ENCODE measurements around the gene GSTM5. TPM values are rescaled to one million over a fixed set of nuclear protein-coding genes. Genes with fewer than 3 reads are reported as not detected.

Gene GSTM5
- total and polyA plus RNA-seq, 4 donors: 0.59 to 2.8 (median 1.3) TPM

DNA sequence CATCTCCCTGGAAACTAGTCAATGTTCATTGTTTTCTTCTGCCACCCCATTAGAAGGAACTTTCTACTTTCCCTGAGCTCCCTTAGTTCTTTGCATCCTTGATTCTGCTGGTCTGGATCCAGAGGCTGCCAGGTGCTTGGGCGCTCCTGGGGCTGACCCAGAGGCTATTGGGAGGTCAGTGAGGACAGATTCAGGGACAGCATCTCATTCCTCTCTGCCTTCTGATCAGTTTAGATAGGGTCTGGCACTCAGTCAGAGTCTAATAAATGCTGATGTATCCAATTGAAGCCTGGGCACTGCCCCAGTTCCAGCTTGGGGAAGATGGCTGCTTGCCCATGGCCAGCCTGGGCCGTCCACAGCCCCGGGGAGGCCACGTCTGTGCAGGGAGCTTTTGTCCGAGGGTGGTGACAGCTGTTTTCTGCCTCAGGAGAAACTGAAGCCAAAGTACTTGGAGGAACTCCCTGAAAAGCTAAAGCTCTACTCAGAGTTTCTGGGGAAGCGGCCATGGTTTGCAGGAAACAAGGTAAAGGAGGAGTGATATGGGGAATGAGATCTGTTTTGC lies 22.1 kb upstream of the GSTM5 start:
- Histone ChIP-seq H3K27ac (ENCODE audit: low read depth in 1 of 2, low read length in 2 of 2) (peak overlapping the region in 1 of 2 donors; percentile 20), H3K9me3 (ENCODE audit: control insufficient read depth in 4 of 4, low read length in 3 of 4) (no peaks in the 10 kb centered on the region), H3K9ac (ENCODE audit: low read depth in 1 of 2, low read length in 2 of 2) (no peak overlapping the region), H3K27me3 (ENCODE audit: control insufficient read depth in 4 of 4, insufficient read depth in 4 of 4, low read length in 3 of 4) (no peaks in the 10 kb centered on the region), H3K4me1 (ENCODE audit: control insufficient read depth in 4 of 4, insufficient read depth in 4 of 4, low read length in 3 of 4) (peaks cover 4 to 32% (median 20%) of the 10 kb centered on the region in 4 donors), H3K4me3 (ENCODE audit: low read depth in 1 of 3, low read length in 3 of 3) (peak overlapping the region in 1 of 3 donors; percentile 87), H3K36me3 (ENCODE audit: control insufficient read depth in 4 of 4, insufficient read depth in 3 of 4, low read depth in 1 of 4, low read length in 3 of 4) (peaks cover 0 to 1% (median 0%) of the 10 kb centered on the region in 4 donors)
- 42% methylated on average over 6 of the region's 6 CpGs for WGBS
- no peak for DNase-seq (ENCODE audit: low spot score)
- TF ChIP-seq REST (IDR thresholded peaks at IDR 0.05) (no peak), YY1 (IDR thresholded peaks at IDR 0.05) (peak; percentile 40), JUND (IDR thresholded peaks at IDR 0.05) (no peak), CTCF (IDR thresholded peaks at IDR 0.05; ENCODE audit: low read depth, low read length, missing input control) (no peak), HNF4A (conservative IDR thresholded peaks at IDR 0.05) (no peak), TAF1 (conservative IDR thresholded peaks at IDR 0.05) (no peak), RXRA (IDR thresholded peaks at IDR 0.05) (peak; percentile 61 to 67), FOXA1 (IDR thresholded peaks at IDR 0.05) (no peak), RAD21 (IDR thresholded peaks at IDR 0.05) (no peak), HNF4G (IDR thresholded peaks at IDR 0.05) (no peak), FOXA2 (IDR thresholded peaks at IDR 0.05) (no peak), EGR1 (IDR thresholded peaks at IDR 0.05; ENCODE audit: low read depth in 2 of 2) (no peak), GABPA (IDR thresholded peaks at IDR 0.05 in 1 of 2, conservative IDR thresholded peaks at IDR 0.05 in 1 of 2) (no peak), NR2F2 (IDR thresholded peaks at IDR 0.05) (no peak), SP1 (IDR thresholded peaks at IDR 0.05) (peak; percentile 17)
- TF ChIP-seq, protein P1, sequence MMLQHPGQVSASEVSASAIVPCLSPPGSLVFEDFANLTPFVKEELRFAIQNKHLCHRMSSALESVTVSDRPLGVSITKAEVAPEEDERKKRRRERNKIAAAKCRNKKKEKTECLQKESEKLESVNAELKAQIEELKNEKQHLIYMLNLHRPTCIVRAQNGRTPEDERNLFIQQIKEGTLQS (IDR thresholded peaks at IDR 0.05): no peak
- TF ChIP-seq, protein P2, sequence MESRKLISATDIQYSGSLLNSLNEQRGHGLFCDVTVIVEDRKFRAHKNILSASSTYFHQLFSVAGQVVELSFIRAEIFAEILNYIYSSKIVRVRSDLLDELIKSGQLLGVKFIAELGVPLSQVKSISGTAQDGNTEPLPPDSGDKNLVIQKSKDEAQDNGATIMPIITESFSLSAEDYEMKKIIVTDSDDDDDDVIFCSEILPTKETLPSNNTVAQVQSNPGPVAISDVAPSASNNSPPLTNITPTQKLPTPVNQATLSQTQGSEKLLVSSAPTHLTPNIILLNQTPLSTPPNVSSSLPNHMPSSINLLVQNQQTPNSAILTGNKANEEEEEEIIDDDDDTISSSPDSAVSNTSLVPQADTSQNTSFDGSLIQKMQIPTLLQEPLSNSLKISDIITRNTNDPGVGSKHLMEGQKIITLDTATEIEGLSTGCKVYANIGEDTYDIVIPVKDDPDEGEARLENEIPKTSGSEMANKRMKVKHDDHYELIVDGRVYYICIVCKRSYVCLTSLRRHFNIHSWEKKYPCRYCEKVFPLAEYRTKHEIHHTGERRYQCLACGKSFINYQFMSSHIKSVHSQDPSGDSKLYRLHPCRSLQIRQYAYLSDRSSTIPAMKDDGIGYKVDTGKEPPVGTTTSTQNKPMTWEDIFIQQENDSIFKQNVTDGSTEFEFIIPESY (IDR thresholded peaks at IDR 0.05): no peak
- TF ChIP-seq, protein P3, sequence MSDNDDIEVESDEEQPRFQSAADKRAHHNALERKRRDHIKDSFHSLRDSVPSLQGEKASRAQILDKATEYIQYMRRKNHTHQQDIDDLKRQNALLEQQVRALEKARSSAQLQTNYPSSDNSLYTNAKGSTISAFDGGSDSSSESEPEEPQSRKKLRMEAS (IDR thresholded peaks at IDR 0.05): no peak

Data from liver (tissue), 9 donors.